SK-N-SH (cell line): ENCODE data around the gene CIAO2B. TPM values are rescaled to one million over a fixed set of nuclear protein-coding genes. Genes with fewer than 3 reads are reported as not detected.

ENCODE experiments used
- CTCF ChIA-PET: fragments of 300-600, 350-600 bp; formaldehyde crosslinking; extraction: SDS; loops from one replicate; lab custom pipeline; 2021; lab: Yijun Ruan, JAX
- POLR2A ChIA-PET: fragments of 350-600 bp; sonication (Branson Sonifier 250); formaldehyde crosslinking; extraction: SDS; loops from one replicate; lab custom pipeline; 2020; ENCODE audit warnings: antibody characterized with exemption, inconsistent platforms; lab: Yijun Ruan, JAX
- DNase-seq: peaks from one replicate; pipeline ENCODE4 v3.0.0; 2012
- H2AFZ ChIP-seq: fragments of 200-600 bp; sonication (generic); 2 replicates; pipeline ENCODE4 v1.8.1; 2016; ENCODE audit warnings: antibody characterized with exemption, mild to moderate bottlenecking, low read depth
- H3F3A ChIP-seq: fragments of 200-600 bp; sonication (generic); replicated peaks from 2 replicates; pipeline ENCODE3; 2016; ENCODE audit warnings: antibody characterized with exemption, mild to moderate bottlenecking; ENCODE audit not compliant: insufficient read depth
- H3K27ac ChIP-seq, 2 experiments: fragments of 200-500 bp in 1 of 2; fragments of 200-600 bp in 1 of 2; sonication (Bioruptor generic) in 1 of 2; sonication (generic), shearing (Covaris generic) in 1 of 2; 2 replicates each; pipeline versions ENCODE4 v1.5.1 to v1.6.1; 2014 to 2016; ENCODE audit warnings: low read depth in 2 of 2, inconsistent platforms in 1 of 2, low read length in 1 of 2, mild to moderate bottlenecking in 1 of 2, mixed read lengths in 1 of 2
- H3K27me3 ChIP-seq: fragments of 200-600 bp; sonication (generic), shearing (Covaris generic); 2 replicates; pipeline ENCODE4 v1.6.1; 2016; ENCODE audit warnings: mixed run types; ENCODE audit not compliant: insufficient read depth
- H3K36me3 ChIP-seq, 2 experiments: fragments of 200-500 bp in 1 of 2; fragments of 200-600 bp in 1 of 2; sonication (Bioruptor generic) in 1 of 2; sonication (generic) in 1 of 2; replicated peaks in 1 of 2; 2 replicates each; pipeline versions ENCODE3 to v1.5.1; 2014 to 2016; ENCODE audit warnings: low read length in 1 of 2, mild to moderate bottlenecking in 1 of 2; ENCODE audit not compliant: insufficient read depth in 2 of 2, control insufficient read depth in 1 of 2
- H3K4me1 ChIP-seq, 2 experiments: fragments of 200-500 bp in 1 of 2; fragments of 200-600 bp in 1 of 2; sonication (Bioruptor generic) in 1 of 2; sonication (generic), shearing (Covaris generic) in 1 of 2; 2 replicates each; pipeline versions ENCODE4 v1.5.1 to v1.6.1; 2014 to 2016; ENCODE audit warnings: low read depth in 1 of 2, low read length in 1 of 2, mixed run types in 1 of 2; ENCODE audit not compliant: insufficient read depth in 2 of 2, control insufficient read depth in 1 of 2
- H3K4me2 ChIP-seq: fragments of 200-600 bp; sonication (generic), shearing (Covaris generic); 2 replicates; pipeline ENCODE4 v1.6.1; 2017; ENCODE audit warnings: mixed run types
- H3K4me3 ChIP-seq, 2 experiments: fragments of 200-500 bp in 1 of 2; fragments of 200-600 bp in 1 of 2; sonication (Bioruptor generic) in 1 of 2; sonication (generic), shearing (Covaris generic) in 1 of 2; 2 replicates each; pipeline versions ENCODE4 v1.5.1 to v1.8.1; 2014 to 2016; ENCODE audit warnings: low read depth in 2 of 2, inconsistent platforms in 1 of 2, low read length in 1 of 2, mild to moderate bottlenecking in 1 of 2, mixed read lengths in 1 of 2, moderate library complexity in 1 of 2
- H3K79me2 ChIP-seq: fragments of 200-600 bp; sonication (generic); 2 replicates; pipeline ENCODE4 v1.8.1; 2017; ENCODE audit warnings: mild to moderate bottlenecking; ENCODE audit not compliant: insufficient read depth
- H3K9ac ChIP-seq: fragments of 200-600 bp; sonication (generic); 2 replicates; pipeline ENCODE4 v1.6.1; 2017; ENCODE audit warnings: mixed run types
- H3K9me2 ChIP-seq: fragments of 200-600 bp; sonication (generic); 2 replicates; pipeline ENCODE4 v1.6.1; 2017; ENCODE audit warnings: mixed run types
- H3K9me3 ChIP-seq: fragments of 200-600 bp; sonication (generic); 2 replicates; pipeline ENCODE4 v1.6.1; 2017; ENCODE audit warnings: mixed run types, mild to moderate bottlenecking, moderate library complexity
- H4K20me1 ChIP-seq: fragments of 200-600 bp; sonication (generic); 2 replicates; pipeline ENCODE4 v1.6.1; 2017; ENCODE audit warnings: mild to moderate bottlenecking, mixed run types; ENCODE audit not compliant: insufficient read depth
- ELF1 ChIP-seq: IDR thresholded peaks from 2 replicates; pipeline ENCODE4 v1.4.0; 2012
- EP300 ChIP-seq, 2 experiments: IDR thresholded peaks; 2 replicates each; pipeline versions ENCODE4 v1.4.0 to v1.6.1; 2012; ENCODE audit warnings: borderline replicate concordance in 1 of 2, low read depth in 1 of 2, low read length in 1 of 2
- FOXM1 ChIP-seq: IDR thresholded peaks from 2 replicates; pipeline ENCODE4 v1.4.0; 2012; ENCODE audit warnings: low read depth, mild to moderate bottlenecking
- GABPA ChIP-seq: IDR thresholded peaks from 2 replicates; pipeline ENCODE4 v1.4.0; 2012; ENCODE audit warnings: low read depth, mild to moderate bottlenecking
- NFIC ChIP-seq: IDR thresholded peaks from 2 replicates; pipeline ENCODE4 v1.4.0; 2012; ENCODE audit warnings: borderline replicate concordance
- NRF1 ChIP-seq: IDR thresholded peaks from 2 replicates; pipeline ENCODE4 v1.6.1; 2012; ENCODE audit warnings: low read depth, mild to moderate bottlenecking, low read length
- PBX3 ChIP-seq: IDR thresholded peaks from 2 replicates; pipeline ENCODE4; 2012
- POLR2AphosphoS5 ChIP-seq: IDR thresholded peaks from 2 replicates; pipeline ENCODE4 v1.6.1; 2012; ENCODE audit warnings: low read depth, low read length
- RAD21 ChIP-seq: IDR thresholded peaks from 2 replicates; pipeline ENCODE4 v1.6.1; 2012; ENCODE audit warnings: mild to moderate bottlenecking, low read length
- REST ChIP-seq: IDR thresholded peaks from 2 replicates; pipeline ENCODE4 v1.6.1; 2012; ENCODE audit warnings: mild to moderate bottlenecking, low read depth, low read length, moderate library complexity
- SIN3A ChIP-seq: IDR thresholded peaks from 2 replicates; pipeline ENCODE4 v1.6.1; 2012; ENCODE audit warnings: low read depth, mild to moderate bottlenecking, low read length, moderate library complexity, borderline replicate concordance
- SMC3 ChIP-seq: IDR thresholded peaks from 2 replicates; pipeline ENCODE4 v1.6.1; 2012; ENCODE audit warnings: low read depth, low read length, improper control_type of control experiment
- TAF1 ChIP-seq: IDR thresholded peaks from 2 replicates; pipeline ENCODE4 v1.6.1; 2012; ENCODE audit warnings: low read depth, mild to moderate bottlenecking, low read length, moderate library complexity, borderline replicate concordance
- TCF12 ChIP-seq: IDR thresholded peaks from 2 replicates; pipeline ENCODE4 v1.4.0; 2012
- USF2 ChIP-seq: fragments of 150-350 bp; IDR thresholded peaks from 2 replicates; pipeline ENCODE4 v1.6.1; 2017; ENCODE audit warnings: antibody characterized with exemption, low read length, low read depth, borderline replicate concordance
- ZBTB33 ChIP-seq: IDR thresholded peaks from 2 replicates; pipeline ENCODE4 v1.4.0; 2012; ENCODE audit warnings: low read depth, borderline replicate concordance
- WGBS: methylation state at CpG from one replicate; pipeline ENCODE4 v1.1.6; 2017; ENCODE audit warnings: low lambda C conversion rate; 5-methylcytosine and 5-hydroxymethylcytosine counted together
- polyA plus RNA-seq, 3 experiments: library from polyadenylated mRNA; depleted of rRNA; stranded (reverse); fragments of >200 nt; gene quantifications; 2 replicates each; pipeline ENCODE4 v1.2.3, GENCODE V29; 2012

The CIAO2B gene
- polyA plus RNA-seq, 1 of the 3 experiments (the other 2 are of a cell fraction): 665 TPM

GRCh38 chr16:66976746-66977145, 42.5 kb upstream of the CIAO2B start:
- Histone ChIP-seq H3K36me3 (no peaks in the 10 kb centered on the region), H3K79me2 (no peaks in the 10 kb centered on the region), H3K9me2 (no peaks in the 10 kb centered on the region), H4K20me1 (no peaks in the 10 kb centered on the region), H3K27me3 (no peaks in the 10 kb centered on the region), H3K4me2 (no peak overlapping the region), H3K4me3 (no peak overlapping the region), H2AFZ (no peak overlapping the region), H3K27ac (no peak overlapping the region), H3K9me3 (no peaks in the 10 kb centered on the region), H3K9ac (no peak overlapping the region), H3K4me1 (no peaks in the 10 kb centered on the region; a peak in 1 of 4 replicates), H3F3A (no peaks in the 10 kb centered on the region)
- POLR2A ChIA-PET: no interaction called here
- 76% methylated on average over 13 of the region's 13 CpGs for WGBS
- CTCF ChIA-PET: interaction anchor here (0.6 to 6.9 kb wide), 31 partner anchors 8 to 309 kb away, joined by 3 to 103 read pairs (median 5); partner anchors contain the start of genes B3GNT9, CES3, CES4A and PHAF1
- TF ChIP-seq NRF1: no peak
- no peak for TF ChIP-seq SIN3A
- no peak for TF ChIP-seq GABPA
- no peak for TF ChIP-seq TAF1
- TF ChIP-seq NFIC: no peak
- TF ChIP-seq FOXM1: no peak
- TF ChIP-seq PBX3: no peak
- no peak for TF ChIP-seq TCF12
- no peak for TF ChIP-seq RAD21
- TF ChIP-seq ZBTB33: no peak
- no peak for TF ChIP-seq POLR2AphosphoS5
- no peak for TF ChIP-seq EP300 (IDR thresholded peaks at IDR 0.05; ENCODE audit: borderline replicate concordance in 1 of 2, low read depth in 1 of 2, low read length in 1 of 2)
- no peak for TF ChIP-seq ELF1
- TF ChIP-seq USF2: no peak
- no peak for TF ChIP-seq REST
- TF ChIP-seq SMC3: no peak
- no peak for DNase-seq
